MCF 10A (cell line): ENCODE data around the gene CPEB2. TPM values are rescaled to one million over a fixed set of nuclear protein-coding genes. Genes with fewer than 3 reads are reported as not detected.
"Not testable (repeated sequence)": the region's sequence is repeated elsewhere in the genome, so short reads cannot be mapped to it uniquely, and the experiment has no call there.

Experiments used
- BruUV-seq: library from RNA; stranded (reverse); fragments of 400-500 nt; replicated peaks from 2 replicates; lab custom pipeline; 2021; lab: Mats Ljungman, UMichigan
- CTCF ChIA-PET: fragments of 300-600 bp; sonication (Branson Sonifier 250); formaldehyde crosslinking; extraction: SDS; loops from one replicate; lab custom pipeline; 2021; ENCODE audit warnings: antibody characterized with exemption, inconsistent platforms; lab: Yijun Ruan, JAX
- POLR2A ChIA-PET: fragments of 300-600, 350-650 bp; sonication (Branson Sonifier 250); formaldehyde crosslinking; extraction: SDS; loops from one replicate; lab custom pipeline; 2020; ENCODE audit warnings: antibody characterized with exemption, inconsistent platforms; lab: Yijun Ruan, JAX
- DNase-seq: peaks from one replicate; pipeline ENCODE4 v3.0.0-alpha.2; 2018; ENCODE audit not compliant: unreplicated experiment
- H3K27ac Mint-ChIP-seq: one replicate; pipeline ENCODE4 v1.8.0; 2022; ENCODE audit warnings: mild to moderate bottlenecking, low read depth, mixed read lengths; ENCODE audit not compliant: unreplicated experiment
- H3K27me3 Mint-ChIP-seq: one replicate; pipeline ENCODE4 v1.8.0; 2022; ENCODE audit warnings: mixed read lengths; ENCODE audit not compliant: insufficient read depth, unreplicated experiment
- H3K36me3 Mint-ChIP-seq: one replicate; pipeline ENCODE4 v1.8.0; 2022; ENCODE audit warnings: mild to moderate bottlenecking, moderate library complexity, mixed read lengths; ENCODE audit not compliant: insufficient read depth, unreplicated experiment
- H3K4me1 Mint-ChIP-seq: one replicate; pipeline ENCODE4 v1.8.0; 2022; ENCODE audit warnings: mixed read lengths; ENCODE audit not compliant: insufficient read depth, unreplicated experiment
- H3K4me3 Mint-ChIP-seq: one replicate; pipeline ENCODE4 v1.8.0; 2022; ENCODE audit warnings: mild to moderate bottlenecking, moderate library complexity, mixed read lengths; ENCODE audit not compliant: unreplicated experiment
- H3K9me3 Mint-ChIP-seq: one replicate; pipeline ENCODE4 v1.8.0; 2022; ENCODE audit warnings: mixed read lengths; ENCODE audit not compliant: unreplicated experiment
- intact Hi-C: fragments of 100-400 bp; cut with micrococcal nuclease; formaldehyde crosslinking; loops from 2 replicates; pipeline ENCODE4 v1.14.1; 2022
- total RNA-seq: library from RNA; stranded (reverse); gene quantifications from 2 replicates; pipeline ENCODE4 v1.2.3, GENCODE V29; 2022
- TF ChIP-seq, protein P1 (sequence below): fragments of 200-600 bp; IDR thresholded peaks from one replicate; pipeline ENCODE4 v1.8.0; 2022; ENCODE audit warnings: antibody characterized with exemption, mild to moderate bottlenecking; ENCODE audit not compliant: unreplicated experiment

CPEB2 gene
- total RNA-seq, 1 experiment from 2014 or later: 13.8 TPM

DNA sequence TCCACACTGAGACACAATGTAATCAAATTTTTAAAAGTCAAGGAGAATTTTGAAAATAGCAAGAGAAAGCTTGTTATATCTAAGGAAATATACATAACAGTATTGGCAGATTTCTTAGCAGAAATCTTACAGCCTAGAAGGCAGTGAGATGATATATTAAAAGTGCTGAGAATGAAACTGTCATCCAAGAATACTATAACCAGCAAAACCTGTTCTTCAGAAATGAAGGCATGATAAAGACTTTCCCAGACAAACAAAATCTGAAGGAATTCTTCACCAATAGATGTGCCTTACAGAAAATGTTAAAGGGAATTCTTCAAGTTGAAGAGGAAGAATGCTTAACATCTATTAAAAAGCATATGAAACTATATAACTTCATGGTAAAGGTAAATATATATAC is 73.6 kb downstream of the CPEB2 start:
- Mint-ChIP-seq H3K27me3 (no peaks in the 10 kb centered on the region), H3K9me3 (peaks cover 22% of the 10 kb centered on the region), H3K4me3 (no peak overlapping the region), H3K4me1 (peaks cover 30% of the 10 kb centered on the region), H3K36me3 (peaks cover 6% of the 10 kb centered on the region), H3K27ac (no peak overlapping the region)
- ChIA-PET CTCF (no interaction called here), POLR2A (no interaction called here)
- intact Hi-C loops: no loop called here
- no TSS peak for BruUV-seq
- TF ChIP-seq, protein P1, sequence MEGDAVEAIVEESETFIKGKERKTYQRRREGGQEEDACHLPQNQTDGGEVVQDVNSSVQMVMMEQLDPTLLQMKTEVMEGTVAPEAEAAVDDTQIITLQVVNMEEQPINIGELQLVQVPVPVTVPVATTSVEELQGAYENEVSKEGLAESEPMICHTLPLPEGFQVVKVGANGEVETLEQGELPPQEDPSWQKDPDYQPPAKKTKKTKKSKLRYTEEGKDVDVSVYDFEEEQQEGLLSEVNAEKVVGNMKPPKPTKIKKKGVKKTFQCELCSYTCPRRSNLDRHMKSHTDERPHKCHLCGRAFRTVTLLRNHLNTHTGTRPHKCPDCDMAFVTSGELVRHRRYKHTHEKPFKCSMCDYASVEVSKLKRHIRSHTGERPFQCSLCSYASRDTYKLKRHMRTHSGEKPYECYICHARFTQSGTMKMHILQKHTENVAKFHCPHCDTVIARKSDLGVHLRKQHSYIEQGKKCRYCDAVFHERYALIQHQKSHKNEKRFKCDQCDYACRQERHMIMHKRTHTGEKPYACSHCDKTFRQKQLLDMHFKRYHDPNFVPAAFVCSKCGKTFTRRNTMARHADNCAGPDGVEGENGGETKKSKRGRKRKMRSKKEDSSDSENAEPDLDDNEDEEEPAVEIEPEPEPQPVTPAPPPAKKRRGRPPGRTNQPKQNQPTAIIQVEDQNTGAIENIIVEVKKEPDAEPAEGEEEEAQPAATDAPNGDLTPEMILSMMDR: no peak
- no peak for DNase-seq

DNA sequence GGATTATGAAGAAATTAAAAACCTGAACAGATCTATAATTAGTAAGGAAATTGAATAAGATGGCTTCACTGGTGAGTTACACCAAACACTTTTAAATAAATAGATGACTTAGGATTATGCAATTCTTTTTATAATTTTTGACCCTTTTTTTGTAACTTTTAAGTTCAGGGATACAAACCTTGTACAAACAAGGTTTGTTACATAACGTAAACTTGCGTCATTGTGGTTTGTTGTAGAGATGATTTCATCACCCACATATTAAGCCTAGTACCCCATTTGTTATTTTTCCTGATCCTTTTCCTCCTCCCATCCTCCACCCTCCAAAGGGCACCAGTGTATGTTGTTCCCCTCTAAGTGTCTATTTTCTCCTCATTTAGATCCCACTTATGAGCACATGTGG is 75.7 kb downstream of the CPEB2 start:
- H3K4me3 Mint-ChIP-seq: no peak overlapping the region
- peak overlapping the region; percentile 95 for H3K27ac Mint-ChIP-seq
- ChIA-PET CTCF (interaction anchor here (0.7 kb wide), 1 partner anchor 34 kb away, joined by 3 read pairs; no protein-coding TSS in a partner anchor), POLR2A (interaction anchor here (0.5 kb wide), 1 partner anchor 77 kb away, joined by 3 read pairs; no protein-coding TSS in a partner anchor)
- intact Hi-C loops: no loop called here
- DNase-seq: peak; percentile 93
- peaks cover 15% of the 10 kb centered on the region for H3K9me3 Mint-ChIP-seq
- H3K27me3 Mint-ChIP-seq: no peaks in the 10 kb centered on the region
- peaks cover 30% of the 10 kb centered on the region for H3K4me1 Mint-ChIP-seq
- no peaks in the 10 kb centered on the region for H3K36me3 Mint-ChIP-seq
- BruUV-seq: no TSS peak
- TF ChIP-seq, protein P1: no peak

DNA sequence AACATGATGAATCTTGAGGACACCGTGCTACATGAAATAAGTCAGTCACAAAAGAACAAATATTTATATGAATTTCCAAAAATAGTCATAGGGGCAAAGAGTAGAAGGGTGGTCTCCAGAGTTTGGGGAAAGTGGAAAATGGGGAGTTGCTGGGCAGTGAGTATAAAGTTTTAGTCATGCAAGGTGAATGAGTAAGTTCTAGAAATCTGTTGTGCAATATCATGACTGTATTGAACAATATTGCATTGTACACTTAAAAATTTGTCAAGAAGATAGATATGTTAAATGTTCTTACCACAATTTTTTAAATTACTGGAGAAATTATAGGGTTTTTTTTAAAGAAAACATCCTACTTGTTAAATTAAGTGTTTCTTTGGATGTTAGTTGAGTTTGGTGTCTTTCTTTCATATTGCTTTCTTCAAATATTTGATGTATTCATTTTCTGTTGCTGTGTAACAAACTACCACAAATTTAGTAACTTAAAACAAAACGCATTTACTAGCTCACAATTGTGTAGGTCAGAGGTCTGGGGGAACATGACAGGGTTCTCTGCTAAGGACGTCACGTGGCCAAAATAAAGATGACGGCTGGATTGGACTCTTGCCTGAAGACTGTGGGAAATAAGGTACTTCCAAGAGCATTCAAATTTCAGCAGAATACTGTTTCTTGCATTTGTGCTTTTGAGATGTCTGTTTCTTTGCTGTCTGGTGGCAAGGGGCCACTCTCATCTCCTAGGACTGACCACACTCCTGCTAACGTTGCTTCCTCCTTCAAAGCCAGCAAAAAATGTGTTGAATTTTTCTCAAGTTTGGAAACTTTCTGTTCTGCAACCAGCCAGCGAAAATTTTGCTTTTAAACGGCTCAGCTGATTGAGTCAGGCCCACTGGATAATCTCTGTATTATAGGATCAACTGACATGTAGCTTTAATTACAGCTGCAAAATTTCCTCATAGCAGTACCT is 76.7 kb downstream of the CPEB2 start:
- POLR2A ChIA-PET: interaction anchor here (0.7 to 1.3 kb wide), 3 partner anchors 71 to 136 kb away, joined by 3 to 5 read pairs (median 3); no protein-coding TSS in a partner anchor
- intact Hi-C loops: no loop called here
- TF ChIP-seq, protein P1: no peak
- Mint-ChIP-seq H3K9me3 (peaks cover 12% of the 10 kb centered on the region), H3K27me3 (no peaks in the 10 kb centered on the region), H3K27ac (peak overlapping the region; percentile 95), H3K4me3 (no peak overlapping the region), H3K4me1 (peaks cover 30% of the 10 kb centered on the region), H3K36me3 (no peaks in the 10 kb centered on the region)
- peak; percentile 65 for DNase-seq
- BruUV-seq: no TSS peak
- CTCF ChIA-PET: interaction anchor here (0.7 kb wide), 1 partner anchor 33 kb away, joined by 3 read pairs; no protein-coding TSS in a partner anchor

DNA sequence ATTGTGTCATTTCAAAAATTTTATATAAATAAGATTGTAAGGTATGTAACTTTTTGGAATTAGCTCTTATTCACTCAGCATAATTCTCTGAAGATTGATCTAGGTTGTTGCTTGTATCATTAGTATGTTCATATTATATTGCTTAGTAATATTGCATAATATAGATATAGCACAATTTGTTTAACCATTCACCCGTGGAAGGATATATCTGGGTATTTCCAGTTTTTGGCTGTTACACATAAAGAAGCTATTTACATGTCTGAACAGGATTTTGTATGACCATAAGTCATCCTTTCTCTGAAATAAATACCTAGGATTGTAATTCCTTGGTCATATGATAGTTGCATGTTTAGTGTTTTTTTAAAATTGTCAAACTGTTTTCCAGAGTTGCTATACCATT is 82.5 kb downstream of the CPEB2 start:
- POLR2A ChIA-PET: interaction anchor here (0.6 to 1.0 kb wide), 2 partner anchors 12 to 25 kb away, joined by 3 read pairs; no protein-coding TSS in a partner anchor
- no peaks in the 10 kb centered on the region for H3K9me3 Mint-ChIP-seq
- no TSS peak for BruUV-seq

DNA sequence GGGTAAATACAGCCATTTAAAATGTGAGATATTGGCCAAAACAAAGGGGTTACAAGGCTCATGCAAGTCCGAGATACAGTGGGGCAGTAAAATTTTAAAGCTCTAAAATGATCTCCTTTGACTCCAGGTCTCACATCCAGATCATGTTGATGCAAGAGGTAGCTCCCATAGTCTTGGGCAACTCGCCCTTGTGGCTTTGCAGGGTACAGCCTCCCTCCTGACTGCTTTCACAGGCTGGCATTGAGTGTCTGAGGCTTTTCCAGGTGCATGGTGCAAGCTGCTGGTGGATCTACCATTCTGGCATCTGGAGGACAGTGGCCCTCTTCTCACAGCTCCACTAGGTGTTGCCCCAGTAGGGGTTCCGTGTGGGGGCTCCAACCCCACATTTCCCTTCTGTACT is 83.5 kb downstream of the CPEB2 start:
- POLR2A ChIA-PET, H3K36me3 Mint-ChIP-seq, intact Hi-C loops: not testable (repeated sequence)

More for the DNA sequence above, 82.5 kb downstream of the CPEB2 start:
- no peaks in the 10 kb centered on the region for H3K36me3 Mint-ChIP-seq
- peak; percentile 13 for DNase-seq
- no peak overlapping the region for H3K4me3 Mint-ChIP-seq
- intact Hi-C loops: no loop called here
- CTCF ChIA-PET: interaction anchor here (0.6 to 1.2 kb wide), 2 partner anchors 25 to 807 kb away, joined by 3 to 4 read pairs; no protein-coding TSS in a partner anchor
- peaks cover 3% of the 10 kb centered on the region for H3K4me1 Mint-ChIP-seq
- no peaks in the 10 kb centered on the region for H3K27me3 Mint-ChIP-seq
- TF ChIP-seq, protein P1: no peak
- no peak overlapping the region for H3K27ac Mint-ChIP-seq

More for the DNA sequence above, 83.5 kb downstream of the CPEB2 start:
- not testable (repeated sequence) for H3K4me1 Mint-ChIP-seq, H3K27me3 Mint-ChIP-seq, H3K9me3 Mint-ChIP-seq, H3K4me3 Mint-ChIP-seq, H3K27ac Mint-ChIP-seq, DNase-seq, BruUV-seq
- CTCF ChIA-PET: interaction anchor here (0.7 kb wide), 1 partner anchor 50 kb away, joined by 4 read pairs; no protein-coding TSS in a partner anchor
